GM12872 (cell line): Measurements from ENCODE around the gene MAB21L4.

Source experiments
- TF ChIP-seq, protein P1 (sequence below): IDR thresholded peaks from 3 replicates; pipeline ENCODE4 v1.5.1; 2011; ENCODE audit warnings: low read depth, mild to moderate bottlenecking, low read length, moderate library complexity; ENCODE audit not compliant: insufficient read depth

The MAB21L4 gene

GRCh38 chr2:240917009-240917683, 21.2 kb upstream of the MAB21L4 start:
- TF ChIP-seq, protein P1, sequence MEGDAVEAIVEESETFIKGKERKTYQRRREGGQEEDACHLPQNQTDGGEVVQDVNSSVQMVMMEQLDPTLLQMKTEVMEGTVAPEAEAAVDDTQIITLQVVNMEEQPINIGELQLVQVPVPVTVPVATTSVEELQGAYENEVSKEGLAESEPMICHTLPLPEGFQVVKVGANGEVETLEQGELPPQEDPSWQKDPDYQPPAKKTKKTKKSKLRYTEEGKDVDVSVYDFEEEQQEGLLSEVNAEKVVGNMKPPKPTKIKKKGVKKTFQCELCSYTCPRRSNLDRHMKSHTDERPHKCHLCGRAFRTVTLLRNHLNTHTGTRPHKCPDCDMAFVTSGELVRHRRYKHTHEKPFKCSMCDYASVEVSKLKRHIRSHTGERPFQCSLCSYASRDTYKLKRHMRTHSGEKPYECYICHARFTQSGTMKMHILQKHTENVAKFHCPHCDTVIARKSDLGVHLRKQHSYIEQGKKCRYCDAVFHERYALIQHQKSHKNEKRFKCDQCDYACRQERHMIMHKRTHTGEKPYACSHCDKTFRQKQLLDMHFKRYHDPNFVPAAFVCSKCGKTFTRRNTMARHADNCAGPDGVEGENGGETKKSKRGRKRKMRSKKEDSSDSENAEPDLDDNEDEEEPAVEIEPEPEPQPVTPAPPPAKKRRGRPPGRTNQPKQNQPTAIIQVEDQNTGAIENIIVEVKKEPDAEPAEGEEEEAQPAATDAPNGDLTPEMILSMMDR: no peak

- TF ChIP-seq, protein P1: no peak
Measured at GRCh38 chr2:240916571-240917008, 20.6 kb upstream of the MAB21L4 start.

DNA sequence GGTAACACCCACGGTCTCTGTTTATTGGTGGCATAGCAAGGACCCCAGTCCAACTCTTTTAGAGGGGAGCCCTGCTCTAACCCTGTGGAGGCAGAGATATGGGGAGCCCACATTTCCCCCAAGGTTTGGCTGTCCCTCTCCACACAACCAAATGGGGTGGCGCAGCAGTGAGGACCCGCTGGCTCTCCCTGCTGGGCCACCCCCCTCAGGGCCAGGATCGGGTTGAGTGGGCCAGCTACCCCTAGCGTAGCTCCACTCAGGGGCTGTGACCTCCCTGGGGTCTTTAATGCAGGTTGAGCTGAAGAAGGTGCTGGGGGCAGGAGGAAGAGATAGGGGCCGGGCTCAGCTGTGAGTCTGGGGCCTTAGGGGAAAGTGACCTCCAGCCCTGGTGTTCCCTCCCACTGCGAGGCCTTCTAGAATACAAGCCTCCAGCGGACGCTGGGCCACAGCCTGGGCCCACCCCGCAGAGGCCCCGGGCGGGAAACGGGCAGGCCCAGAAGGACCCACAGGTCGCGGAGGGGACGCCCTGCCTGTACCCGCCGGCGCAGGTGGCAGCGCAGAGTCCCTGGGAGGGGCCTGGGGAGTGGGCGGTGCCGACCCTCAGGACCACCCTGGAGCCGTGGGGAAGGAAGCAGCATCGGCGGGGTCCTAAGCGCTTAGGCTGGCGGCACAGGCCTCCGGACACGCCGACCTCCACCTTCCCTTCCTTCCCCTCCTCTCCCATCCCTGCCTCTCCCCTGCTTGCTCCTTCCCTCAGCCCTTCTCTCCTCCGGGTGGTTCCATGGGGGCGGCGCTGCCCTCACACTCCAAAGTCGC, 19.8 kb upstream of the MAB21L4 start:
- TF ChIP-seq, protein P1: no peak

DNA sequence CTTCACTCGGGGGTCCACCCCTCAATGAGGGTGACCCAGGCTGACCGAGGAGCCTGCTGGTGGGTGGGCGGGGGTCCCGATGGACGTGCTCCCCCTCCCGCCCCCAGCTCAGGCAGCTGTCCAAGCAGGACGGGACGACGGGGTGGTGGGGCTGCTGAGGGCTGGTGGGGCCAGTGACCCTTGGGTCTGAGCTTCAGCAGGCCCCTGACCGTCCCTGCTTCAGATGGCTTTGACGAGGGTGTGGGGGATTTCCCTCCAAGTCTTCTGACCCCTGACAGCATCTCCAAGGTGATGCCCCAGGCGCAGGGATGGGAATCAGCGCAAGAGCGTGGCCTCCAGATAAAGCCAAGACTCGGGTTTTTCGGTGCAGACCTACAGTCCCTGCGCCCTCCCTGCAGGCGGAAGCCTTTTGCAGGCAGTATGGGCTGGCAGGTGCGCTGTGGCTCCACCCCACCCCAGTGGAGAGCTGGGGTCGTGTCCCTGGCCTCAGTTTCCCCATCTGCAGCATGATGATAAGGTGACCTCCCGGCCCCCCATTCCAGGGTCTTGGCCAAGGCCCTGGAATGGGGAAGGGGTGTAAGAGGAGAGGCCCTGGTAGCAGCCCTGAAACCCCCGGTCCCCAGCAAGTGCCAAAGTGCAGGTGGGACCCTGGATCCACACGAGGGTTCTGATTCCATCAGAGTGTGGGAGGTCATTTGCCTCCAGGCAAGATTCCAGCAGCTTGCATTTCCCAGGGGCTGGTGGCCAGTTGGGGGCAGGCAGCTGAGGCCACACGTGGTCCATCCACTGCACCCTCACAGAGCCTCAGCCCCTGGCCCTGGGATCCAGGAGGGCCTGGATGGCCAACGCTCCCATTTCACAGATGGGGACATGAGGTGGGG, 18.9 kb upstream of the MAB21L4 start:
- TF ChIP-seq, protein P1: no peak

DNA sequence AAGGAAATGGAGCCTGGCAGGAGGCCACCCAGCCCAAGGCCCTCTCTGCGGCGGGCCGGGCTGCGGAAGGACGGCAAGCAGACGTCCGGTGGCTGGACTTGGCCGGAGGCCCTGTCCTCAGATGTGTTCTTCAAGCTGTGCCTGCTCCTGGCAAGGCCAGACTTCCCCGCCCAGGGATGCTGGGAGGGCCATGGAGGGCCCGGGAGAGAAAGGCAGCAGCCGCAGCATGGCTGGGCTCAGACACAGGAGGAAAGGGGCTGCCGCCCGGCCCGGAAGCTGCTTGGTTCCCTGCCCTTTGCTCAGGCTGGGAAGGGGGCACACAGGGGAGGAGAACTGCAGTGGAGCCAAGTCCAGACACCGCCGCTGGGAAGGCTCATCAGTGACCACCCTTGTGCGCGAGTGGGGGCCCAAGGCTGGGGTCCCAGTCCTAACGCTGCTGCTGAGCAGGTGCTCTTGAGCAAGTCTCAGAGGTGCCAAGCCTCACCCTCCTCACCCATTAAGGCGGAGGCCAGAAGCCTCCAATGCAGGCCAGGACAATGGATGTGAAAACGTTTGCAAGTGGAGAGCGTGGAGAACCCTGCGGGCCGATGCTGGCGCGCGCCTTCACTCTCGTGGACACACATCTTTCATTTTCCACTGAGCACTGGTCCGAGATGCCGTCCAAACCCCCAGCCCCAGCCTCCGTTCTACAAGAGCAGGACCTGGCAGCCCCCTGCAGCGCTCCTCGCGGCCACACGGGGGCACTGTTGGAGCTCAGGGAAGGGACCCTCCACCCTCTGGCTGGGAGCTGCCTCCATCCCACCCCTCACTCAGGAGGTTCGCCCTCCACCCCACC, 18.1 kb upstream of the MAB21L4 start:
- TF ChIP-seq, protein P1: peak; percentile 92

DNA sequence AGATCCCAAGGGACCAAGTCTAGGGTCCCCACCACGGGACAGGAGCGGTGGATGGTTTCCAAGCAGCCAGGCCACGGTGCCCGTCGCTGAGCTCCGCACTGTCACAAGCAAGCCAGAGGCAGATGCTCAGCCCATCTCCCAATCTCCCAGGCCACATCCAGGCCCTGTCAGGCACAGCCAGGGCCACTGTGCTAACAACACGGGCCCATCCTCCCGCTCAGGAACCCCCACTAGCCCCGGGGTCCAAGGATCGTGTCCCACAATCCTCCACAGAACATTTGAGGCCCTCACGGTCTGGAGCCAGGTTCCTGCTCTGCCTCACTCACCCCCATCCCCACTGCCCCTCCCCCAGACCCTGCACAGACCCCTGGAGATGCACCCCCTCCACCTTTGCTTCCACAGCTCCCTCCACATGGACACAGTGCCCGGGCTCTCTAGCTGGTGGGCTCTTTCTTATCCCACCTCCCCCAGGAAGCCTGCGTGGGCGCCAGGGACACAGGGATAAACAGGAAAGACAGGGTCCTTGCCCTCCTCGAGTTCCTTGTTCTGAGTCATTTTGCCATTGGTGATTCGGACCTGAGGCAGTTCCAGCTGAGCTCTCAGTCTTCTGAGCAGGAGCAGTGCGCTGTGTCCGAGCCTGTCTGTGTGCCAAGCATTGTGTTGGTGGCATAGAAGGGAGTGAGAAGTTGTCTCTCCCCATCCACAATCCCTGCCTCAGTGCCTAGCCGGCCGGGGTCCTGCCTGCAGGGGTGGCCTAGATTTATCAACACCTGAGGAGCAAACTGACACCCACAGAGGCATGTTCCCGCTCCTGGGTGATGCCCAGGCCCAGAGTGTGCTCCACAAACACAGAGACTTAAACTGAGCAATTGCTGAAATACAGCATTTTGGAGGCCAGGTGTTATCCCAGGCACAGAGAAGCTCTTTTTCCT, 17.2 kb upstream of the MAB21L4 start:
- TF ChIP-seq, protein P1: no peak
